Mucosa of rectum (tissue), 2 donors: ENCODE results near the gene MOB2.

ENCODE experiments used
- H3K27ac ChIP-seq, 2 donors: one replicate each; pipeline ENCODE4 v1.7.0; 2013; ENCODE audit warnings: inconsistent platforms in 2 of 2, low read depth in 2 of 2, low read length in 2 of 2
- H3K27me3 ChIP-seq, 2 donors: one replicate each; pipeline ENCODE4 v1.7.0; 2013; ENCODE audit warnings: low read length in 2 of 2; ENCODE audit not compliant: control insufficient read depth in 2 of 2, insufficient read depth in 2 of 2
- H3K36me3 ChIP-seq, 2 donors: one replicate each; pipeline ENCODE4 v1.7.0; 2013; ENCODE audit warnings: low read length in 2 of 2; ENCODE audit not compliant: control insufficient read depth in 2 of 2, insufficient read depth in 2 of 2
- H3K4me1 ChIP-seq, 2 donors: one replicate each; pipeline ENCODE4 v1.7.0; 2013; ENCODE audit warnings: low read length in 2 of 2, mild to moderate bottlenecking in 1 of 2; ENCODE audit not compliant: control insufficient read depth in 2 of 2, insufficient read depth in 2 of 2
- H3K4me3 ChIP-seq, 2 donors: one replicate each; pipeline ENCODE4 v1.7.0; 2013; ENCODE audit warnings: low read length in 2 of 2
- H3K9ac ChIP-seq, 2 donors: one replicate each; pipeline ENCODE4 v1.7.0; 2013; ENCODE audit warnings: low read length in 2 of 2, low read depth in 1 of 2, mild to moderate bottlenecking in 1 of 2
- H3K9me3 ChIP-seq, 2 donors: one replicate each; pipeline ENCODE4 v1.7.0; 2013; ENCODE audit warnings: low read length in 2 of 2; ENCODE audit not compliant: control insufficient read depth in 2 of 2
- donor health status: healthy.
- donor health status: Normal muscosa, but diverticular disease.

The MOB2 gene

DNA sequence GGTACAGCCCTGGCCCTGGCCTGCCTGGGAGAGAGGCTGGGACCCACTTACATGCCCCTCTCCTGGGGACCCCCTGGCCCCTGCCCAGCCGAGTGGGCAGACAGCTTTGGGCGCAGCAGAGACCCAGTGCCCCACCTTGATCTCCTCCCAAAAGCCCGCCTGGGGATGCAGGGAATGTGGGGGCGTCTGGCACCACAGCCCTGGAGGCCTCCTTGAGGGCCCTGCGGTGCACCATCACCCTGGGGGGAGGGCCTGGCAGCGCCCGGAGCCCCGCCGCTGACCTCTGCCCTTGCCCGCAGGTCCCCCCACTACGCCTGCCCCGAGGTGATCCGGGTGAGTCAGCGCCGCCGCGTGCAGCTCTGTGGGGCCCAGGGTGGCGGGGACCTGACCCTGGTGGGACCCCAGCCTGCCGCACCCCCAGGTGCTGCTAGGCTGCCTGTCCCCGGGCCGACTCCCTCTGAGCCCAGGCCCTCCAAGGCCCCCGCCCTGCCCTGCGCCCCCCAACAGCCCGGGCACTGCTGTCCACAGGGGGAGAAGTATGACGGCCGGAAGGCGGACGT is 43.7 kb downstream of the MOB2 start:
- Histone ChIP-seq H3K4me1 (no peaks in the 10 kb centered on the region), H3K9ac (no peak overlapping the region), H3K27me3 (peaks cover 3 to 6% of the 10 kb centered on the region in 2 donors), H3K36me3 (no peaks in the 10 kb centered on the region), H3K4me3 (no peak overlapping the region), H3K27ac (no peak overlapping the region), H3K9me3 (no peaks in the 10 kb centered on the region)

- H3K36me3 ChIP-seq: no peaks in the 10 kb centered on the region
- no peak overlapping the region for H3K27ac ChIP-seq
- no peak overlapping the region for H3K9ac ChIP-seq
- H3K27me3 ChIP-seq: peaks cover 3 to 6% of the 10 kb centered on the region in 2 donors
- H3K4me3 ChIP-seq: no peak overlapping the region
- no peaks in the 10 kb centered on the region for H3K4me1 ChIP-seq
- no peaks in the 10 kb centered on the region for H3K9me3 ChIP-seq
These were observed 44.4 kb downstream of the MOB2 start for GRCh38 chr11:1442163-1442562.

- H3K27ac ChIP-seq: no peak overlapping the region
- H3K27me3 ChIP-seq: peaks cover 6% of the 10 kb centered on the region in 2 donors
These were observed 46.1 kb downstream of the MOB2 start for GRCh38 chr11:1440496-1440895.

DNA sequence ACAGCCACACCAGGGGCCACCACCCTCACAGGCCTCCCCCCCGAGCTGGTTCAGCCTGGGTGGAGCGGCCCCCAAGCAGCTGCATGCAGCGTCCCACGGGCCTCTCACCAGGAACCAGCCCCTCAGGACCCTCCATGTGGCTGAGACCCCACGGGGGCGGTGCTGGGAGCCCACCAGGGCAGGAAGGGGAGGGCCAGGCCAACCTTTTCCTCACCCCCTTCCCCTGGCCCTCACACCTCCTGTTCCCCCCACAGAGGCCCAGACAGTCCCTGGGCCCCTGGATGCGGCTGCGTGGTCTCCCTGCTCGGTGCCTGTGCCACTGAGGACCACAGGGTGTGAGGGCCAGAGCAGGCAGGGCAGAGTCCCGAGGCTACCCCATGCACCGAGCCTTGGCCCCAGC is 46.5 kb downstream of the MOB2 start:
- Histone ChIP-seq H3K4me3 (no peak overlapping the region), H3K27ac (no peak overlapping the region), H3K27me3 (peaks cover 6% of the 10 kb centered on the region in 2 donors), H3K4me1 (no peaks in the 10 kb centered on the region), H3K9me3 (no peaks in the 10 kb centered on the region), H3K36me3 (no peaks in the 10 kb centered on the region), H3K9ac (no peak overlapping the region)

More at GRCh38 chr11:1440496-1440895, 46.1 kb downstream of the MOB2 start:
- Histone ChIP-seq H3K9me3 (no peaks in the 10 kb centered on the region), H3K9ac (no peak overlapping the region), H3K4me3 (no peak overlapping the region), H3K36me3 (no peaks in the 10 kb centered on the region), H3K4me1 (no peaks in the 10 kb centered on the region)

DNA sequence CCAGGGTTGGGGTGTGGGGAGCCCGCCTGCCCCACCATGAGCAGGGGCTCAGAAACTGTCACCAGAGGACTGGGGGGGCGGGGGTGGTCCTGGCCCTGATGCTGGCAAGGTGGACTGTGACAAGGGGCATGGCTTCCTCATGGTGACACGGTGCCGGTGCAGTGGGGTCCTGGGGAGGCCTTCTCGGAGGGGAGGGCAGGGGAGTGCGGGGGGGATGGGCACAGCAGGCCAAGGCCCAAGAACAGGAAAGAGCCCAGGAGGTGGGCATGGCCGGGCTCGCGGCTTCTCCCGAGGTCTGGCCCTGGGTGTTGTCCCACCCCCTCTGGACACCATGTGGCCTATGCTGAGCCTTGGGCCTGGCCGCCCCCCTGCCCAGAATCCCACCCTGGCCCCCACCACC is 47.2 kb downstream of the MOB2 start:
- H3K36me3 ChIP-seq: no peaks in the 10 kb centered on the region
- peaks cover 6% of the 10 kb centered on the region in 2 donors for H3K27me3 ChIP-seq
- H3K27ac ChIP-seq: no peak overlapping the region
- H3K4me1 ChIP-seq: no peaks in the 10 kb centered on the region
- H3K4me3 ChIP-seq: no peak overlapping the region
- H3K9me3 ChIP-seq: no peaks in the 10 kb centered on the region
- no peak overlapping the region for H3K9ac ChIP-seq

- Histone ChIP-seq H3K4me1 (no peaks in the 10 kb centered on the region), H3K27me3 (peaks cover 3 to 4% of the 10 kb centered on the region in 2 donors), H3K4me3 (no peak overlapping the region), H3K9me3 (no peaks in the 10 kb centered on the region), H3K9ac (no peak overlapping the region), H3K27ac (no peak overlapping the region), H3K36me3 (no peaks in the 10 kb centered on the region)
These were observed 47.6 kb downstream of the MOB2 start for GRCh38 chr11:1438967-1439330.

DNA sequence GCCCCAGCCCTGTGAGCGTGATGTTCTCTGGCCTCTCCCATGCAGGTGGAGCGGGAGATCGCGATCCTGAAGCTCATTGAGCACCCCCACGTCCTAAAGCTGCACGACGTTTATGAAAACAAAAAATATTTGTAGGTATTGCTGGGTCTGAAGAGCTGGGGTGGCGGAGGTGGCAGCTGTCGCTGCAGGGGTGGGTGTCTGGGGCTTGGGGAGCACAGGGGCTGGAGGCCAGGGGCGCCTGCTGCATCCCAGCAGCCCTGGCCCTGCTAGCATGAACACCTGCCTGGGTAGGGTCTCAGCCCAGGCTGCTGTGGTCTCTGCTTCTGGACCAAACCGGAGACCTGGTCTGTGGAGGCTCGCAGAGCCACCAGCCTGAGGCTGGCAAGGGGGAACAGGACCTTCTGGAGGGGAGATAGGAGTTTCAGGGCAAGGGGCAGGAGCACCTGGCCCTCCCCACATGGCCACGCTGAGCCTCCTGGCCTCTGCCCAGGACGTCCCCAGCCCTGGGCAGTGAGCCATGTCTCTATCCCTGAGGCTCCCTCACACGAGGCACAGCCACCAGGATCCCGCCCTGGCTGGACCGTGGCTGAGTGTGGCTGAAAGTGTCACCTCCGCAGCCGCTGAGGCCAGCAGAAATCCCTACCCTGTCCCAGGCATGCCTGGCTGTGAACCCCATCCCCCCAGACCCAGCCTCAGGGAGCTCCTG is 48.2 kb downstream of the MOB2 start:
- Histone ChIP-seq H3K36me3 (no peaks in the 10 kb centered on the region), H3K4me3 (no peak overlapping the region), H3K27ac (no peak overlapping the region), H3K9me3 (no peaks in the 10 kb centered on the region), H3K27me3 (peaks cover 0 to 3% of the 10 kb centered on the region in 2 donors), H3K9ac (no peak overlapping the region), H3K4me1 (no peaks in the 10 kb centered on the region)

- H3K9ac ChIP-seq: no peak overlapping the region
- peaks cover 0 to 3% of the 10 kb centered on the region in 2 donors for H3K27me3 ChIP-seq
- H3K27ac ChIP-seq: no peak overlapping the region
- H3K4me1 ChIP-seq: no peaks in the 10 kb centered on the region
- H3K9me3 ChIP-seq: no peaks in the 10 kb centered on the region
- H3K36me3 ChIP-seq: no peaks in the 10 kb centered on the region
- no peak overlapping the region for H3K4me3 ChIP-seq
These were observed 49.1 kb downstream of the MOB2 start for GRCh38 chr11:1437500-1437899.

DNA sequence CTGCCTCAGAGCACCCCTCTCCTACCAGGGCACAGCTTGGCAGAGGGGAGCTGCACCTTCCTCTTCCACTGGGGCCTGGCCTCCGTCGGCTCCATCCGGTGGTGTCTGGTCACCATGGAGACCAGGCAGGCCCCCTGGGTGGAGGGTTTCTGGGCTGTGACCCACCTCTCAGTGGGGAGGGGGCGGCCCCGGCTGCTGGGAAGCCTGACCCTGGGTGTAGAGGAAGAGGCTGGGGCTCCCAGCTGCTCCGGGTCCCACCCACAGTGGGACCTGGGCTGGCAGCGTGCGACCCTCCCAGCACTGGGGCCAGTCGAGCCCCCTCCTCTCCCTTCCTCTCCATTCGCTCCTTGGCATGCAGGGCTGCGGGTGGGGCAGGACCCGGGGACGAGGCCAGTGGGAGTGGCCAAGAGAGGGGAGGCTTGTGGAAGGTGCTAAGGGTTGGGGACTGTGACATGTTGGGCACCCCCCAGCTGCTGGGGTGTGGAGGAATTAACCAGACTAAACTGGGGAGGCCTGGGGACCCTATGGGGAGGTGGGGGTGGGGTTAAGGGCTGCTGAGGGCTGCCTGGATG is 50.0 kb downstream of the MOB2 start:
- Histone ChIP-seq H3K27ac (no peak overlapping the region), H3K27me3 (peaks cover 0 to 3% of the 10 kb centered on the region in 2 donors)

DNA sequence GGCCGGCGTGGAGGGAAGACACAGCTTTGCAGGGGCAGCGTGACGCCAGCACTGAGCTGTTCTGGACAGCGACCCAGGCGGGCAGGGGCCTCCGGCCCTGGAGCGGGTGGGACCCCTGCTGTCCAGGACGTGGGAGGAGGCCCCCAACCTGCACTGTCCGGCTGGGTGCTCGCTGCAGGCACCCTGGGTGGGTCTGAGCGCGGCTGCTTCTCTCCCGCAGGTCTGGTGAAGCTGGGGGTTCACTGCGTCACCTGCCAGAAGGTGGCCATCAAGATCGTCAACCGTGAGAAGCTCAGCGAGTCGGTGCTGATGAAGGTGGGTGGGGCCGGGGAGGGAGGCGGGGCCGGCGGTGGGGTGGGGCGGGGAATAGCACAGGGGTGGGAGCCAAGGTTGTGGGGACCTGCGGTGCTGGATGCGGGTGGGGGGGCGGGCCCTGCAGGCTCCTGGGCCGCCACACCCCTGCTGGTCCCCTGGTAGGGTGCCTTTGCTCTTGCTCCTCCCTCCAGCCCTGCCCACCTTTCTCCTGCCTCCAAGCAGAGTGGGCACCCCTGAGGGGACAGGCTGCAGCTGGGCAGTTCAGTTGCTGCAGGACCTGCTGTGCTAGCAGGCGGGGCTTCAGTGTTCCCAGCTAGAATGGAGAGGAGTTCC is 50.6 kb downstream of the MOB2 start:
- H3K36me3 ChIP-seq: no peaks in the 10 kb centered on the region
- H3K9ac ChIP-seq: no peak overlapping the region
- H3K4me3 ChIP-seq: no peak overlapping the region
- H3K4me1 ChIP-seq: no peaks in the 10 kb centered on the region
- no peak overlapping the region for H3K27ac ChIP-seq
- peaks cover 0 to 3% of the 10 kb centered on the region in 2 donors for H3K27me3 ChIP-seq
- no peaks in the 10 kb centered on the region for H3K9me3 ChIP-seq

More for the DNA sequence above, 50.0 kb downstream of the MOB2 start:
- H3K4me3 ChIP-seq: no peak overlapping the region
- H3K9ac ChIP-seq: no peak overlapping the region
- no peaks in the 10 kb centered on the region for H3K4me1 ChIP-seq
- no peaks in the 10 kb centered on the region for H3K36me3 ChIP-seq
- H3K9me3 ChIP-seq: no peaks in the 10 kb centered on the region
